Ishikawa (cell line): ENCODE results near the gene TUBD1.

Experiments used
- EP300 ChIP-seq: IDR thresholded peaks from 2 replicates; pipeline ENCODE4 v1.6.1; 2012; ENCODE audit warnings: borderline replicate concordance

The TUBD1 gene

GRCh38 chr17:59810894-59811153, 81.9 kb downstream of the TUBD1 start:
- no peak for TF ChIP-seq EP300
